GM12878 (cell line): Measurements from ENCODE around the gene IL3. TPM values are rescaled to one million over a fixed set of nuclear protein-coding genes. Genes with fewer than 3 reads are reported as not detected.

Experiments used
- HSF1 ChIP-seq: fragments of 150-350 bp; IDR thresholded peaks from 2 replicates; pipeline ENCODE4 v1.6.1; 2014; ENCODE audit warnings: mild to moderate bottlenecking, low read depth, low read length
- MTA3 ChIP-seq: IDR thresholded peaks from 2 replicates; pipeline ENCODE4 v1.6.1; 2012; ENCODE audit warnings: low read length, inconsistent platforms, borderline replicate concordance
- SMARCA5 ChIP-seq: fragments of 450-650 bp; IDR thresholded peaks from 2 replicates; pipeline ENCODE4 v1.6.1; 2017; ENCODE audit warnings: mild to moderate bottlenecking
- SREBF2 ChIP-seq: IDR thresholded peaks from 2 replicates; pipeline ENCODE4 v1.6.1; 2012; ENCODE audit warnings: mild to moderate bottlenecking, low read length
- YBX1 ChIP-seq: fragments of 450-650 bp; IDR thresholded peaks from 2 replicates; pipeline ENCODE4 v1.6.1; 2016; ENCODE audit warnings: antibody characterized with exemption
- polyA plus RNA-seq, 11 experiments: library from polyadenylated mRNA; depleted of rRNA in 4 of 11; unstranded in 6 of 11; stranded (reverse) in 5 of 11; fragments of >200 nt; fragmentation: Nextera tagmentation in 4 of 11; fragmentation: Illumina TruSeq in 1 of 11; extraction: Ambion mirVana in 4 of 11; extraction: Trizol in 1 of 11; gene quantifications; 1 replicate in 1 of 11; 2 replicates in 10 of 11; pipeline versions ENCODE4 v1.2.1 to v1.2.3, GENCODE V29; 2011 to 2016; ENCODE audit warnings: inconsistent platforms in 2 of 11, missing spikeins in 2 of 11, low read depth in 1 of 11
- total RNA-seq, 4 experiments: library from RNA; depleted of rRNA in 3 of 4; stranded (reverse); fragments of >200 nt in 3 of 4; fragmentation: Illumina TruSeq in 1 of 4; extraction: Trizol in 1 of 4; gene quantifications; 2 replicates each; pipeline versions ENCODE4 v1.2.1 to v1.2.3, GENCODE V29; 2013 to 2021
- TF ChIP-seq, protein P1 (sequence below): fragments of 450-650 bp; IDR thresholded peaks from 2 replicates; pipeline ENCODE4 v1.6.1; 2017; ENCODE audit warnings: mild to moderate bottlenecking, low read depth, inconsistent platforms; ENCODE audit not compliant: poor library complexity, severe bottlenecking
- TF ChIP-seq, protein P2 (sequence below): fragments of 450-650 bp; formaldehyde crosslinking; IDR thresholded peaks from 2 replicates; pipeline ENCODE4 v1.4.0; 2020; ENCODE audit warnings: mild to moderate bottlenecking, moderate library complexity
- TF ChIP-seq, protein P3 (sequence below): IDR thresholded peaks from 2 replicates; pipeline ENCODE4 v1.6.1; 2012; ENCODE audit warnings: mild to moderate bottlenecking, low read depth, low read length
- TF ChIP-seq, protein P4 (sequence below): fragments of 450-650 bp; IDR thresholded peaks from 2 replicates; pipeline ENCODE4 v1.6.1; 2016; ENCODE audit warnings: mild to moderate bottlenecking, moderate library complexity, borderline replicate concordance

IL3 gene
- total and polyA plus RNA-seq, 10 of the 15 experiments (the other 5 are each of a cell fraction or from before 2014, with no cell fraction given), result not detected

GRCh38 chr5:132079619-132080018 lies 19.2 kb downstream of the IL3 start (continued):
- TF ChIP-seq, protein P1, sequence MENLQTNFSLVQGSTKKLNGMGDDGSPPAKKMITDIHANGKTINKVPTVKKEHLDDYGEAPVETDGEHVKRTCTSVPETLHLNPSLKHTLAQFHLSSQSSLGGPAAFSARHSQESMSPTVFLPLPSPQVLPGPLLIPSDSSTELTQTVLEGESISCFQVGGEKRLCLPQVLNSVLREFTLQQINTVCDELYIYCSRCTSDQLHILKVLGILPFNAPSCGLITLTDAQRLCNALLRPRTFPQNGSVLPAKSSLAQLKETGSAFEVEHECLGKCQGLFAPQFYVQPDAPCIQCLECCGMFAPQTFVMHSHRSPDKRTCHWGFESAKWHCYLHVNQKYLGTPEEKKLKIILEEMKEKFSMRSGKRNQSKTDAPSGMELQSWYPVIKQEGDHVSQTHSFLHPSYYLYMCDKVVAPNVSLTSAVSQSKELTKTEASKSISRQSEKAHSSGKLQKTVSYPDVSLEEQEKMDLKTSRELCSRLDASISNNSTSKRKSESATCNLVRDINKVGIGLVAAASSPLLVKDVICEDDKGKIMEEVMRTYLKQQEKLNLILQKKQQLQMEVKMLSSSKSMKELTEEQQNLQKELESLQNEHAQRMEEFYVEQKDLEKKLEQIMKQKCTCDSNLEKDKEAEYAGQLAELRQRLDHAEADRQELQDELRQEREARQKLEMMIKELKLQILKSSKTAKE, result no peak
- TF ChIP-seq SREBF2, result no peak
- TF ChIP-seq, protein P2, sequence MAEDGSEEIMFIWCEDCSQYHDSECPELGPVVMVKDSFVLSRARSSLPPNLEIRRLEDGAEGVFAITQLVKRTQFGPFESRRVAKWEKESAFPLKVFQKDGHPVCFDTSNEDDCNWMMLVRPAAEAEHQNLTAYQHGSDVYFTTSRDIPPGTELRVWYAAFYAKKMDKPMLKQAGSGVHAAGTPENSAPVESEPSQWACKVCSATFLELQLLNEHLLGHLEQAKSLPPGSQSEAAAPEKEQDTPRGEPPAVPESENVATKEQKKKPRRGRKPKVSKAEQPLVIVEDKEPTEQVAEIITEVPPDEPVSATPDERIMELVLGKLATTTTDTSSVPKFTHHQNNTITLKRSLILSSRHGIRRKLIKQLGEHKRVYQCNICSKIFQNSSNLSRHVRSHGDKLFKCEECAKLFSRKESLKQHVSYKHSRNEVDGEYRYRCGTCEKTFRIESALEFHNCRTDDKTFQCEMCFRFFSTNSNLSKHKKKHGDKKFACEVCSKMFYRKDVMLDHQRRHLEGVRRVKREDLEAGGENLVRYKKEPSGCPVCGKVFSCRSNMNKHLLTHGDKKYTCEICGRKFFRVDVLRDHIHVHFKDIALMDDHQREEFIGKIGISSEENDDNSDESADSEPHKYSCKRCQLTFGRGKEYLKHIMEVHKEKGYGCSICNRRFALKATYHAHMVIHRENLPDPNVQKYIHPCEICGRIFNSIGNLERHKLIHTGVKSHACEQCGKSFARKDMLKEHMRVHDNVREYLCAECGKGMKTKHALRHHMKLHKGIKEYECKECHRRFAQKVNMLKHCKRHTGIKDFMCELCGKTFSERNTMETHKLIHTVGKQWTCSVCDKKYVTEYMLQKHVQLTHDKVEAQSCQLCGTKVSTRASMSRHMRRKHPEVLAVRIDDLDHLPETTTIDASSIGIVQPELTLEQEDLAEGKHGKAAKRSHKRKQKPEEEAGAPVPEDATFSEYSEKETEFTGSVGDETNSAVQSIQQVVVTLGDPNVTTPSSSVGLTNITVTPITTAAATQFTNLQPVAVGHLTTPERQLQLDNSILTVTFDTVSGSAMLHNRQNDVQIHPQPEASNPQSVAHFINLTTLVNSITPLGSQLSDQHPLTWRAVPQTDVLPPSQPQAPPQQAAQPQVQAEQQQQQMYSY (CRISPR knock-in tag), result no peak
- TF ChIP-seq MTA3, result no peak
- TF ChIP-seq HSF1, result no peak
- TF ChIP-seq SMARCA5, result no peak
- TF ChIP-seq YBX1, result no peak
- TF ChIP-seq, protein P3, sequence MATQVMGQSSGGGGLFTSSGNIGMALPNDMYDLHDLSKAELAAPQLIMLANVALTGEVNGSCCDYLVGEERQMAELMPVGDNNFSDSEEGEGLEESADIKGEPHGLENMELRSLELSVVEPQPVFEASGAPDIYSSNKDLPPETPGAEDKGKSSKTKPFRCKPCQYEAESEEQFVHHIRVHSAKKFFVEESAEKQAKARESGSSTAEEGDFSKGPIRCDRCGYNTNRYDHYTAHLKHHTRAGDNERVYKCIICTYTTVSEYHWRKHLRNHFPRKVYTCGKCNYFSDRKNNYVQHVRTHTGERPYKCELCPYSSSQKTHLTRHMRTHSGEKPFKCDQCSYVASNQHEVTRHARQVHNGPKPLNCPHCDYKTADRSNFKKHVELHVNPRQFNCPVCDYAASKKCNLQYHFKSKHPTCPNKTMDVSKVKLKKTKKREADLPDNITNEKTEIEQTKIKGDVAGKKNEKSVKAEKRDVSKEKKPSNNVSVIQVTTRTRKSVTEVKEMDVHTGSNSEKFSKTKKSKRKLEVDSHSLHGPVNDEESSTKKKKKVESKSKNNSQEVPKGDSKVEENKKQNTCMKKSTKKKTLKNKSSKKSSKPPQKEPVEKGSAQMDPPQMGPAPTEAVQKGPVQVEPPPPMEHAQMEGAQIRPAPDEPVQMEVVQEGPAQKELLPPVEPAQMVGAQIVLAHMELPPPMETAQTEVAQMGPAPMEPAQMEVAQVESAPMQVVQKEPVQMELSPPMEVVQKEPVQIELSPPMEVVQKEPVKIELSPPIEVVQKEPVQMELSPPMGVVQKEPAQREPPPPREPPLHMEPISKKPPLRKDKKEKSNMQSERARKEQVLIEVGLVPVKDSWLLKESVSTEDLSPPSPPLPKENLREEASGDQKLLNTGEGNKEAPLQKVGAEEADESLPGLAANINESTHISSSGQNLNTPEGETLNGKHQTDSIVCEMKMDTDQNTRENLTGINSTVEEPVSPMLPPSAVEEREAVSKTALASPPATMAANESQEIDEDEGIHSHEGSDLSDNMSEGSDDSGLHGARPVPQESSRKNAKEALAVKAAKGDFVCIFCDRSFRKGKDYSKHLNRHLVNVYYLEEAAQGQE, result no peak
- TF ChIP-seq, protein P4, sequence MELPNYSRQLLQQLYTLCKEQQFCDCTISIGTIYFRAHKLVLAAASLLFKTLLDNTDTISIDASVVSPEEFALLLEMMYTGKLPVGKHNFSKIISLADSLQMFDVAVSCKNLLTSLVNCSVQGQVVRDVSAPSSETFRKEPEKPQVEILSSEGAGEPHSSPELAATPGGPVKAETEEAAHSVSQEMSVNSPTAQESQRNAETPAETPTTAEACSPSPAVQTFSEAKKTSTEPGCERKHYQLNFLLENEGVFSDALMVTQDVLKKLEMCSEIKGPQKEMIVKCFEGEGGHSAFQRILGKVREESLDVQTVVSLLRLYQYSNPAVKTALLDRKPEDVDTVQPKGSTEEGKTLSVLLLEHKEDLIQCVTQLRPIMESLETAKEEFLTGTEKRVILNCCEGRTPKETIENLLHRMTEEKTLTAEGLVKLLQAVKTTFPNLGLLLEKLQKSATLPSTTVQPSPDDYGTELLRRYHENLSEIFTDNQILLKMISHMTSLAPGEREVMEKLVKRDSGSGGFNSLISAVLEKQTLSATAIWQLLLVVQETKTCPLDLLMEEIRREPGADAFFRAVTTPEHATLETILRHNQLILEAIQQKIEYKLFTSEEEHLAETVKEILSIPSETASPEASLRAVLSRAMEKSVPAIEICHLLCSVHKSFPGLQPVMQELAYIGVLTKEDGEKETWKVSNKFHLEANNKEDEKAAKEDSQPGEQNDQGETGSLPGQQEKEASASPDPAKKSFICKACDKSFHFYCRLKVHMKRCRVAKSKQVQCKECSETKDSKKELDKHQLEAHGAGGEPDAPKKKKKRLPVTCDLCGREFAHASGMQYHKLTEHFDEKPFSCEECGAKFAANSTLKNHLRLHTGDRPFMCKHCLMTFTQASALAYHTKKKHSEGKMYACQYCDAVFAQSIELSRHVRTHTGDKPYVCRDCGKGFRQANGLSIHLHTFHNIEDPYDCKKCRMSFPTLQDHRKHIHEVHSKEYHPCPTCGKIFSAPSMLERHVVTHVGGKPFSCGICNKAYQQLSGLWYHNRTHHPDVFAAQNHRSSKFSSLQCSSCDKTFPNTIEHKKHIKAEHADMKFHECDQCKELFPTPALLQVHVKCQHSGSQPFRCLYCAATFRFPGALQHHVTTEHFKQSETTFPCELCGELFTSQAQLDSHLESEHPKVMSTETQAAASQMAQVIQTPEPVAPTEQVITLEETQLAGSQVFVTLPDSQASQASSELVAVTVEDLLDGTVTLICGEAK, result no peak
- TF ChIP-seq, all 136 proteins: peak for 0
